Astrocyte of the cerebellum (primary cell): ENCODE measurements around the gene SP8.
A peak's percentile ranks its signal among the peaks of the same experiment; 100 is the strongest.

Experiments
- DNase-seq: peaks from one replicate; pipeline ENCODE4 v3.0.0-alpha.2; 2011; ENCODE audit warnings: low read depth
- H3K4me3 ChIP-seq: 2 replicates; pipeline ENCODE4 v1.5.1; 2011; ENCODE audit warnings: mild to moderate bottlenecking, low read depth, low read length, moderate library complexity
- CTCF ChIP-seq: IDR thresholded peaks from 2 replicates; pipeline ENCODE4 v1.5.1; 2012; ENCODE audit warnings: low read length, low read depth, moderate library complexity, mild to moderate bottlenecking; ENCODE audit errors: missing control alignments
- in situ Hi-C: cut with HindIII; loops from 2 replicates; pipeline ENCODE4 v1.10.0; 2017; ENCODE audit warnings: low sequenced_read_pairs

SP8 gene

GRCh38 chr7:20798694-20799121, 12.0 kb upstream of the SP8 start:
- in situ Hi-C loops, result no loop called here

GRCh38 chr7:20798081-20798693, 11.5 kb upstream of the SP8 start:
- DNase-seq, result no peak
- in situ Hi-C loops, result no loop called here
- H3K4me3 ChIP-seq, result peak overlapping the region; percentile 44
- no peak for TF ChIP-seq CTCF

More at GRCh38 chr7:20798694-20799121, 12.0 kb upstream of the SP8 start:
- TF ChIP-seq CTCF, result no peak
- DNase-seq, result no peak
- H3K4me3 ChIP-seq, result no peak overlapping the region

- DNase-seq, result no peak
Observed at GRCh38 chr7:20797462-20798080, 10.9 kb upstream of the SP8 start.

GRCh38 chr7:20797042-20797461, 10.4 kb upstream of the SP8 start:
- in situ Hi-C loops, result no loop called here
- no peak for TF ChIP-seq CTCF
- H3K4me3 ChIP-seq, result no peak overlapping the region
- DNase-seq, result no peak

More at GRCh38 chr7:20797462-20798080, 10.9 kb upstream of the SP8 start:
- no peak for TF ChIP-seq CTCF
- in situ Hi-C loops, result no loop called here
- peak overlapping the region; percentile 44 for H3K4me3 ChIP-seq

GRCh38 chr7:20796500-20796899, 9.8 kb upstream of the SP8 start:
- no peak for DNase-seq
- H3K4me3 ChIP-seq, result no peak overlapping the region
- in situ Hi-C loops, result no loop called here
- TF ChIP-seq CTCF, result no peak

DNA sequence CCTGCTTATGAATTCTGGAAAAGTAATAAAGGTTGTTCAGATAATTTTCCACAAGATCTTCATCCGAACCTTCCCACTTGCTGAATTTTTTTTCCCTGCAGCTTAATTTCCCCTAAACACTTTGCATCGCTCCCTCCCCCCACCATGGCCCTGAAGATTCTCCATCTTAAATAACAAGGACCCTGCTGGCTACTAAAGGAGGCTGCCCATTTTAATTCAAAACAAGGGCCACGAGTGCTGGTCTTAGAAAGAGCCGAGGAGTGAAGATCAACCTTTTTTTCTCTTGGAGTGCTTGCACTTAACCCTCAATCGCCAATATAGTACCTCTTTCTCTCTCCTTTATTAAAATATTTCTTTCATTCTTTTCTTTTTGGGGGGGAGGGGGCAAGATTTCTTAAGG, 9.2 kb upstream of the SP8 start:
- no peak for TF ChIP-seq CTCF
- H3K4me3 ChIP-seq, result no peak overlapping the region
- in situ Hi-C loops, result no loop called here
- DNase-seq, result no peak
